ENCODE results near the gene CES4A. TPM values are rescaled to one million over a fixed set of nuclear protein-coding genes. Genes with fewer than 3 reads are reported as not detected.
A peak's percentile ranks its signal among the peaks of the same experiment; 100 is the strongest.

The CES4A gene
- total RNA-seq, 1 donor, result 8.1 TPM

- DNase-seq (ENCODE audit: low read depth in 2 of 3, low spot score in 2 of 3), result peak; percentile 62 to 94 (median 91)
These were observed 29.6 kb downstream of the CES4A start for GRCh38 chr16:67017810-67018488.

GRCh38 chr16:67019171-67019570 lies 30.8 kb downstream of the CES4A start:
- DNase-seq (ENCODE audit: low read depth in 2 of 3, low spot score in 2 of 3), result no peak

GRCh38 chr16:67021321-67021720 lies 32.9 kb downstream of the CES4A start:
- DNase-seq (ENCODE audit: low read depth in 2 of 3, low spot score in 2 of 3), result no peak

- DNase-seq (ENCODE audit: low read depth in 2 of 3, low spot score in 2 of 3), result no peak
These were observed 34.3 kb downstream of the CES4A start for GRCh38 chr16:67022531-67023214.

- no peak for DNase-seq (ENCODE audit: low read depth in 2 of 3, low spot score in 2 of 3)
These were observed 35.3 kb downstream of the CES4A start for GRCh38 chr16:67023689-67024088.

- no peak for DNase-seq (ENCODE audit: low read depth in 2 of 3, low spot score in 2 of 3)
These were observed 36.2 kb downstream of the CES4A start for GRCh38 chr16:67024384-67025209.

- no peak for DNase-seq (ENCODE audit: low read depth in 2 of 3, low spot score in 2 of 3)
These were observed 36.8 kb downstream of the CES4A start for GRCh38 chr16:67025210-67025550.

GRCh38 chr16:67026570-67026969 lies 38.2 kb downstream of the CES4A start:
- no peak for DNase-seq (ENCODE audit: low read depth in 2 of 3, low spot score in 2 of 3)

GRCh38 chr16:67027046-67027445 lies 38.7 kb downstream of the CES4A start:
- DNase-seq (ENCODE audit: low read depth in 2 of 3, low spot score in 2 of 3), result no peak

GRCh38 chr16:67028167-67028695 lies 39.8 kb downstream of the CES4A start:
- peak in 1 of 3 donors; percentile 80 for DNase-seq (ENCODE audit: low read depth in 2 of 3, low spot score in 2 of 3)

GRCh38 chr16:67028696-67029253 lies 40.4 kb downstream of the CES4A start, which contains the start of gene CBFB:
Gene CBFB, plus strand, starts transcription at chr16:67029149. Its CDS starts 259 bp downstream, at chr16:67029408.
- DNase-seq (ENCODE audit: low read depth in 2 of 3, low spot score in 2 of 3), result peak; percentile 93 to 96 (median 95)

GRCh38 chr16:67029254-67030096 lies 41.1 kb downstream of the CES4A start:
- peak; percentile 40 to 58 (median 50) for DNase-seq (ENCODE audit: low read depth in 2 of 3, low spot score in 2 of 3)

- DNase-seq (ENCODE audit: low read depth in 2 of 3, low spot score in 2 of 3), result no peak
These were observed 42.0 kb downstream of the CES4A start for GRCh38 chr16:67030221-67030962.

GRCh38 chr16:67034487-67034886 lies 46.1 kb downstream of the CES4A start:
- DNase-seq (ENCODE audit: low read depth in 2 of 3, low spot score in 2 of 3), result no peak

GRCh38 chr16:67035364-67035763 lies 47.0 kb downstream of the CES4A start:
- DNase-seq (ENCODE audit: low read depth in 2 of 3, low spot score in 2 of 3), result peak in 1 of 3 donors; percentile 30

GRCh38 chr16:67036323-67036741 lies 47.9 kb downstream of the CES4A start:
- no peak for DNase-seq (ENCODE audit: low read depth in 2 of 3, low spot score in 2 of 3)

GRCh38 chr16:67039260-67040020 lies 51.1 kb downstream of the CES4A start:
- no peak for DNase-seq (ENCODE audit: low read depth in 2 of 3, low spot score in 2 of 3)

GRCh38 chr16:67040166-67040565 lies 51.8 kb downstream of the CES4A start:
- no peak for DNase-seq (ENCODE audit: low read depth in 2 of 3, low spot score in 2 of 3)
